Right forelimb (tissue), 1 donor: ENCODE measurements around the gene TRA2B.
A peak's percentile ranks its signal among the peaks of the same experiment; 100 is the strongest.

ENCODE experiments used
- DNase-seq: peaks from one replicate; pipeline ENCODE4 v3.0.0-alpha.2; 2018

Gene TRA2B

GRCh38 chr3:185937689-185938374 lies at the start of gene TRA2B:
TRA2B (minus strand) TSS chr3:185938014; CDS start chr3:185937860, 154 bp downstream.
- DNase-seq = peak; percentile 99

- DNase-seq = no peak
Observed at GRCh38 chr3:185986198-185986777, 48.5 kb upstream of the TRA2B start.

- DNase-seq = no peak
Observed at GRCh38 chr3:185984203-185984602, 46.4 kb upstream of the TRA2B start.

GRCh38 chr3:185983495-185984141 lies 45.8 kb upstream of the TRA2B start:
- peak; percentile 83 for DNase-seq

- no peak for DNase-seq
Observed at GRCh38 chr3:185982632-185983031, 44.8 kb upstream of the TRA2B start.

- DNase-seq = no peak
Observed at GRCh38 chr3:185981621-185982020, 43.8 kb upstream of the TRA2B start.

GRCh38 chr3:185979721-185980121 lies 41.9 kb upstream of the TRA2B start:
- DNase-seq = no peak

GRCh38 chr3:185978516-185978915 lies 40.7 kb upstream of the TRA2B start:
- DNase-seq = no peak

- DNase-seq = no peak
Observed at GRCh38 chr3:185977679-185978040, 39.8 kb upstream of the TRA2B start.

- DNase-seq = peak; percentile 76
Observed at GRCh38 chr3:185976977-185977678, 39.3 kb upstream of the TRA2B start.

- no peak for DNase-seq
Observed at GRCh38 chr3:185976100-185976499, 38.3 kb upstream of the TRA2B start.

- DNase-seq = no peak
Observed at GRCh38 chr3:185971579-185971978, 33.8 kb upstream of the TRA2B start.

GRCh38 chr3:185968168-185968567 lies 30.4 kb upstream of the TRA2B start:
- no peak for DNase-seq

- no peak for DNase-seq
Observed at GRCh38 chr3:185966655-185967054, 28.8 kb upstream of the TRA2B start.

- no peak for DNase-seq
Observed at GRCh38 chr3:185965496-185965895, 27.7 kb upstream of the TRA2B start.

- no peak for DNase-seq
Observed at GRCh38 chr3:185961675-185962232, 23.9 kb upstream of the TRA2B start.

- DNase-seq = no peak
Observed at GRCh38 chr3:185960522-185961288, 22.9 kb upstream of the TRA2B start.

- no peak for DNase-seq
Observed at GRCh38 chr3:185959609-185960521, 22.1 kb upstream of the TRA2B start.

GRCh38 chr3:185958626-185959025 lies 20.8 kb upstream of the TRA2B start:
- no peak for DNase-seq

GRCh38 chr3:185956244-185956643 lies 18.4 kb upstream of the TRA2B start:
- DNase-seq = no peak

- no peak for DNase-seq
Observed at GRCh38 chr3:185954366-185954723, 16.5 kb upstream of the TRA2B start.

- DNase-seq = no peak
Observed at GRCh38 chr3:185950728-185951127, 12.9 kb upstream of the TRA2B start.
